ENCODE measurements around the gene PLEKHG3.
A peak's percentile ranks its signal among the peaks of the same experiment; 100 is the strongest.

Gene PLEKHG3

DNA sequence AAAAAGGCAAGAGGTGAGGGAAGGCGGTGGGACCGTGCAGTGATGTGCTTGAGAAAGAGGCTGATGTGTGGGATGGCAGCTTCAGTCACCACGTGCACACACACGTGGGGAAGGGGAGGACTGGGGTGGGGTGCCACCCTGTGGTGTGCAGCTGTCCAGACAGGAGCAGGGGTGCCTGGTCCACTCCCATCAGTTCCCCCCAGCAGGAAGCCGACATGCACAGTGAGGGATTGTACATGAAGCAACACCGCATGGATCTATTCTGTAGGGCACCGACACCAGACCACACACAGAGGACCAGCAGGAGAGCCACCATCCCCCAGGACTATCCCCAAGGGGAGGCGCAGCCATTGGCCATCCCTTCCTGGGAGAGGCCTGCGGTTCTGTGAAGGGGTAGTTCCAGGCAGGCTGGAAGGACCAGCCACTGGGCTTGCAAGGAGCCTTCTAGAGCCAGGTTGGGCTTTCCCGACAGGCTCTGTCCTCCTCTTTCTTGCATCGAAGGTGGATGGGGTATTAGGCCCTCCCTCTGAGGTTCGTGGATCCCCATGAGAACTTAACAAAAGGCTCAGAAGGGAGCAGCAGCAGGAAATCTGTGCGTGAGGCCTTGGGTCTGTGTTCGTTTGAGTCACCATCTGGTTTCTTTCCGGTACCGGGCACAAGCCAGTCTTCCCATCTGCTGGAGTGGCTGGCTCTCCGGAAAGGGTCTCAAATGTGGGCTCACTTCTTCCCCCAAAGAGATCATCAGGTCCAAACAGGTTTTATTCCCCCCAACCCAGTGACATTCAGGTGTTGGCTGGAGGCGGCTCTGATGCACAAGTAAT, 59.8 kb downstream of the PLEKHG3 start:
- peak; percentile 60 for DNase-seq (ENCODE audit: low spot score)

GRCh38 chr14:64764641-64765520, 60.7 kb downstream of the PLEKHG3 start:
- peak; percentile 83 for DNase-seq (ENCODE audit: low spot score)

DNA sequence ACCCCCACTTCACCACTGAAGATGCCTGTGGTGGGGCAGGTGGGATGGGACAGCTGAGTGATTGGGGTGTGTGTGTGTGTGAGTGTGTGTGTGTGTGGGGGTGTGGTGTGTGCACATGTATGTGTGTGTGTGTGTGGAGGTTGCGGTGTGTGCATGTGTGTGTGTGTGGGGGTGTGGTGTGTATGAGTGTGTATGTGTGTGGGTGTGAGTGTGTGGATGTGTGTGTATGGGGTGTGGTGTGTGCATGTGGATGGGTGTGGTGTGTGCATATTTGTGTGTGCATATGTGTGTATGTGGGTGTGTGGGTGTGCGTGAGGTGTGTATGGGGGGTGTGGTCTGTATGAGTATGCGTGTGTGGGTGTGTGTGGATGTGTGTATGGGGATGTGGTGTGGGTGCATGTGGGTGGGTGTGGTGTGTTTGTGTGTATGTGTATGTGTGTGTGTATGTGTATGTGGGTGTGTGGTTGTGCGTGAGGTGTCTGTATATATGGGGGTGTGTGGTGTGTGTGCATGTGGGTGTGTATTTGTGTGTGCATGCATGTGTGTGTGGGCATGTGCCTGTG, 61.6 kb downstream of the PLEKHG3 start:
- DNase-seq (ENCODE audit: low spot score): no peak

DNA sequence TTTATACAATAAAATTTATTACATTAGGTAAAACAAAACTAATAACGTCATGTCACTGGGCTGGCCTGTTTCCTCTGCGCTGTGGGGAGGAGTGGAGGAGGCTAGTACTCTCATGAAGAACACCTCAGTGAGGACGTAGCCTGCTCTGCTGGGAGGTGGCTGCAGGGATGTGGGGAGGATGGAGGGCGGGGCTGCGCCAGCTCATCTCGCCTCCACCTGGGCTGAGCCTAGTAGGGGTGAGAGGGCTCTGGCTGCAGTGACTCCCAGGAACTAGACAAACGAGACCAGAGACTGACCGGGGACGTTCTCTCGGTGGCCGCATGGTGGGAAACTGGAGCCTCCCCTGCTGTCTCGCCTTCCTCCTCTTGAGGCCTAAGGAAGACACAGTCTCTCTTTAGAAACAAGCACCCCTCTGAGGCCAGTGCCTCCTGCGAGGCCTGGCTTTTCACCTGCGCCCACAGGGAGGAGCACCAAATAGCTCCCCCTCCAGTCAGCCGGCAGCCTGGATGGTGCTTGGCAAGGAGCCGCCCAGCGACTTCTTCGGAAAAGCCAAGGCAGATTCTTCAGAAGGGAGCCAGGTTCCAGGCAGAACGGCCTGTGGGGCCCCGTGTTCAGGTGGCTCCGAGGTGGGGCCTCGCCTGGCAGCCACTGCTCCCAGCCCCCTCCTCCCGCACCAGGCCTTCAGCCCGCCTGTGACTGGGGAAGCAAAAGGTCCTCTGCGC, 62.4 kb downstream of the PLEKHG3 start:
- DNase-seq (ENCODE audit: low spot score): no peak

DNA sequence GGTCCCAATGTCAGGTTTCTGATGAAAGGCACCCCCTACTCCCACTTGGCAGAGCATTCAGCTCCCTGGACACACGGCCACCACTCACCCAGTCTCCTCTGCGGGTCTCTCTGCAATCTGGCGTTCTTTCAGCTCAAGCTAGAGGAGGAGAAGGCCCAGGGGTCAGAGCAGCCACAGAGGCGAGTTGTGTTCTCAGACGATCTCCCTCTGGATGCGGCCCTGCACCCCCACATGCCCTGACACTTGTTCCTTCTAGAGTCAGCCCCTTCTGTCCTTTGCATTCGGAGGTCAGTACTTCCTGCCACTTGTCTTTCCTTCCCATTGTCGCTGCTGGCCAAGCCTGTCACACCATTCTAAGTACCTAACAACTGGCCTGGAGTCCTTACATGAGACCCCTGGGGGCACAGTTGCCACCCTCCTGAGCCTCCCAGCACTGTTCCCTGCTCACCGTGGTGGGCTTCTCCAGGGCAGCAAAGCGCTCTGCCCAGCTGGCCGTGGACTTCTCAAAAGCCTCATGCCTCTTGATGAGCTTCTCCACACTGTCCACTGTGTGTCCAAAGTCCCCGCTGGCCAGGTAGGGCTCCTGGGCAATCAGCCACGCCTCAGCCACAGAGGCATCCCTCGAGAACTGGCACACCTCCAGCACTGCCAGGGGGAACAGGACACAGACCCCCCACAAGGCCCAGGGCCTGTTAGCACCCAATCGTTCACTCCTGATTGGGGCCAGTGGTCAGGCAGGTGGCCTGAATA, 63.2 kb downstream of the PLEKHG3 start:
- DNase-seq (ENCODE audit: low spot score): no peak

DNA sequence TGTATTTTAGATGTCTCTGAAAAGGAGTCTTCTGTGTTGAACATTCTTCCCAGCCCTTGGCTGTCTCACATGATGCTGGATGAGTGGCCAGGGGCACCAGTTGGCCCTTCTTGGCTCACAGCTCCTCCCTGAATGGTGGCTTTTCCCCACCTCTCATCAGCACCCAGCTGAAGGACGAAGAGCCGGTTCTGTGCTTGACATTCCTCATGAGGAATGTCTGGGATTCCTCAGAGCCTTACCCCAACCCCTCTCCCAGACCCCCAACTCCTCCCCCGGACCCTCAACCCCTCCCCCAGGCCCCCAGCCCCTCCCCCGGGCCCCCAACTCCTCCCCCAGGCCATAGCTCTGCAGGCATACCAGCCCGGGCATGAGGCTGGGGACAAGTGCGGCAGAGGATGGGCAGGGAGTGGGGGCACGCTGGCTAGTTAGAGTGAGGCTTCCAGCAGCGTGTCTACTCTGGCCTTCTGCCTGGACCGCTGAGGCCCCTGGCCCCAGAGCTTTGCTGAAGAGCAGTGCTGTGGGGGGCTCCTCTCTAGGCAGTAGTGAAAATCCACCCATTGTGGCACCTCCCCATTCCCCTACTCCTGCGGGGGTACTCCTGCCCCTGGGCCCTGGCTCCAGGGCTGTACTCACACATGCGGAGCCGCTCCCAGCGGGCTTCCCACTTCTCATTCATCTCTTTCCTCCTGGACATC, 64.3 kb downstream of the PLEKHG3 start:
- DNase-seq (ENCODE audit: low spot score): no peak

DNA sequence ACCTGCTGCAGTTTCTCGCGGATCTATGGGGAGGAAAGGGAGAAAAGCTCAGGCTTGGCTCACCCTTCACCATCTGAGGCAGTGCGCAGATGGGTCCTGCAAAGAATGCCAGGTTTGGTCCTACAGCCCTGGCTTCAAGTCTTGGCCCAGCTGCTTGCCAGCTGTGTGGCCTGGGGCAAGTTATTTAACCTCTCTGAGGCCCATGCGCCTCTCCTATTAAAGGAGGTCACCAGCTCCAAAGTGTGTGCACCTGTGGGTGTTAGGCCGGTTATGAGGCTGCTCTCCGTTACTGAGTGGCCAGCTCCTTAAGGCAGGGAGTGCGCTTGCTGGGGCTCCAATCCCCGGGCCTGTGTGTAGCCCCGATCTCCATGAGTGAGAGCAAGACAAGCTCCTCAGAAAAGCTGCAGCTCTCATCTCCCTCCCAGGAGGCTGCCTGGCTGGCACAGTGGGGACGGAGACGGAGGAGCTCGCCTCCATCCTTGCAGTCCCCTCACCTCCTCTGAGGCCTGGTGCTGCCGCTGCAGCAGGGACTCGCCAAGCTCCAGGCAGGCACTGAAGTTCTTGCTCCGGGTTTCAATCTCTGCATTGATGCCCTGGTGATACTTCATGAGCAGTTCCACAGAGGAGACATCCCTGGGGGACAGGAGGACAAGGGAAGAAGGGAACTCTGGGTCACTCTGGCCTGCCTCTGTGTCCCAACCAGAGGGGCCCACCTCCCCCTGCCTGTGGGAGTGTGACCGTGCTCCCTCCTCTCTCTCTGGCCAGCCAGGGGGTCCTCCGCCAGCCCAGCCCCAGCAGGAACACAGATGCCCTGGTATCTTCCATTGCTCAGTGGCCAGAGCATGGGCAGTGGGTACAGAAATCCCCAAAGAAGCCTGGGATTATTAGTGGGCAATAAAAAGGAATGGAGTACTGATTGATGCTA, 65.1 kb downstream of the PLEKHG3 start:
- no peak for DNase-seq (ENCODE audit: low spot score)

GRCh38 chr14:64770751-64771150, 66.5 kb downstream of the PLEKHG3 start:
- DNase-seq (ENCODE audit: low spot score): no peak

DNA sequence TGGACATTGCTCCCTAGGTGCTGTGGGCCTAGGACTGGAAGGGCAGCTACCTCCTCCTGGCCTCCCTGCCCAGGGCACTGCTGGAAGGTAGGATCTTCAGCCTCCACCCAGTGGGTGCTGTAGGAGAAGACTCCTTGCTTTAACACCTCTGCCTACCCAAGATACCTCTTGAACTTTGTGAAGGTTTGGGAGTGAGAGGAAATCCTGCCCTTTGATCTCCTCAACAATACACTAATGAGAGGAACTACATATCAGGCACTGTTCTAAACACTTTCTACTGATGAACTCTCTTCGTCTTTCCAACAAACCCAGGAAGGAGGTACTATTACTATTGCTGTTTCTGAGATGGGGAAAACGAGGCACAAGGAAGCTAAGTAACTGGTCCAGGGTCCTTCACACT, 66.9 kb downstream of the PLEKHG3 start:
- DNase-seq (ENCODE audit: low spot score): no peak

GRCh38 chr14:64772397-64772950, 68.2 kb downstream of the PLEKHG3 start:
- no peak for DNase-seq (ENCODE audit: low spot score)

DNA sequence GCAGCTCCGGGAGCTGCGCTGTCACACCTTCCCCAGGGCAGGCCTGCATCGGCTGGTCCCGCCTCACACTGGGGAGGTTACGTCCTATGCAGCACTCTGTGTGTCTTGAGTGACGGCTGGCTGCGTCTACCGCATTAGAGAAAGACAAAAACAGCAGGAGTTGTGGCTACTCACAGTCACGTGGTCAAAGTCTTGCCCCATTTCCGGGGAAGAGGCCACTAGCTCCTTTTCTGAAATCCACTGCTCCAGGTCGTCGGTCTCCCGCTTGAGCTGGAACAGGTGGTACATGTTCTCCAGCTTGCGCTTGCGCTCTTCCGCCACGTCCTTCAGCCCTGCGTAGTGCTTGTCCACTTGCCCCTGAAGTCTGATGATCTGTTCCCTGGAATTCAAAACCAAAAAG, 68.8 kb downstream of the PLEKHG3 start:
- no peak for DNase-seq (ENCODE audit: low spot score)

DNA sequence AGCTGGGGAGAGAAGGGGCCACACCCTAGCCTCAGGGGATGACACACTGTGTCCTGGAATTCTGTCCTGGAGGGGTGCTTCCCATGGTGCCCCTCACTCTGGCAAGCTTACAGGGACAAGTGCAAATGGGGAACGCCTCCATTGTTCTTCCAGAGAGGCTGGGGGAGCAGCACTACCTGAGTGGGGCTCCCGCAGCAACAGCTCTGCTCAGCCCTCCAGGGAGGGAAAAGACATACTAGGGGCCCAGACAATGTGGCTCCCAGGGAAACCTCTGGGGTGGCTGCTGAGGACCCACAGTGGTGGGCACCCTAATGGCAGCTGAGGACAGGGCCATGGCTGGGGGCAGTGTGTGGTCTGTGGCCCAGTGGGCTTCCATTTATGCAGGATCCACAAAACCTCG, 69.4 kb downstream of the PLEKHG3 start:
- no peak for DNase-seq (ENCODE audit: low spot score)

- no peak for DNase-seq (ENCODE audit: low spot score)
Measured at GRCh38 chr14:64774272-64774671, 70.0 kb downstream of the PLEKHG3 start.

GRCh38 chr14:64775081-64775777, 71.0 kb downstream of the PLEKHG3 start:
- DNase-seq (ENCODE audit: low spot score): no peak

- no peak for DNase-seq (ENCODE audit: low spot score)
Measured at GRCh38 chr14:64777461-64777860, 73.2 kb downstream of the PLEKHG3 start.

DNA sequence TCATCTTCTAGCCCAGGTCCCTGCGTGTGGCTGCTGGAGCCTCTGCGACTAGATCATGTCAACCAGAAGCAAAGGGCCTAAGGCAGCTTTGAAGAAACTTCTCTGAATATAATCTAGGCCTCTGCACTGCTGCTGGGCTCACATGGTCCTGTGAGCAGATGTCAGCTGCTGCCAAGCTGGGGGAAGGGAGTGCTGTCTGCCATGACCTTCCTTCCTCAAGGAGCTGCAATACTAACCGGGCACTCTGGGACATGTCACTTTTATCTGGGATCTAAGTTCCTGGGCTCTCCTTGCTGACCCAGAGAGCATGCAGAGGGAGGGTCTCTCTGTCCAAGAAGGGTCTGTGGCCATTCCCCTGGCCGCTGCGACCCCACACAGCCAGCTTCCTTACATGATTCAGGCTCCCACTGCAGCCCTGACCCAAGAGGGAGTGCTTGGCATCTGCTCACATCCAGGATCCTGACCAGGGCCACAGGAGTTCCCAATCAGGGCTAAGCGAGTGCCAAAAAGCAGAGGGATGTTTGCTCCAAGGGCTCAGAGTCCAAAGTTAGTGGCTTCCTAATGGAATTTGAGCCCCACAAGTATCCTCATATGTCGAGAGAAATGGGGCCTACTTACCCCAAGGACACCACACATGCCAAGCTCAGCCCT, 74.0 kb downstream of the PLEKHG3 start:
- DNase-seq (ENCODE audit: low spot score): no peak

- DNase-seq (ENCODE audit: low spot score): no peak
Measured at GRCh38 chr14:64779472-64779871, 75.2 kb downstream of the PLEKHG3 start.

- DNase-seq (ENCODE audit: low spot score): no peak
Measured at GRCh38 chr14:64782196-64782595, 78.0 kb downstream of the PLEKHG3 start.

Data from SK-N-DZ (cell line).